Skeletal muscle cell (primary cell): ENCODE data around the gene BTG2.
"Not testable (repeated sequence)": the region's sequence is repeated elsewhere in the genome, so short reads cannot be mapped to it uniquely, and the experiment has no call there.

Experiments
- DNase-seq: peaks from one replicate; pipeline ENCODE4 v3.0.0-alpha.2; 2010; ENCODE audit warnings: low read depth
- H3K4me3 ChIP-seq: 2 replicates; pipeline ENCODE4 v1.5.1; 2011; ENCODE audit warnings: low read depth, mild to moderate bottlenecking, control low read depth, low read length, moderate library complexity

The BTG2 gene

GRCh38 chr1:203308923-203309331 lies 3.6 kb downstream of the BTG2 start:
- DNase-seq: no peak
- H3K4me3 ChIP-seq: peak overlapping the region; percentile 94

DNA sequence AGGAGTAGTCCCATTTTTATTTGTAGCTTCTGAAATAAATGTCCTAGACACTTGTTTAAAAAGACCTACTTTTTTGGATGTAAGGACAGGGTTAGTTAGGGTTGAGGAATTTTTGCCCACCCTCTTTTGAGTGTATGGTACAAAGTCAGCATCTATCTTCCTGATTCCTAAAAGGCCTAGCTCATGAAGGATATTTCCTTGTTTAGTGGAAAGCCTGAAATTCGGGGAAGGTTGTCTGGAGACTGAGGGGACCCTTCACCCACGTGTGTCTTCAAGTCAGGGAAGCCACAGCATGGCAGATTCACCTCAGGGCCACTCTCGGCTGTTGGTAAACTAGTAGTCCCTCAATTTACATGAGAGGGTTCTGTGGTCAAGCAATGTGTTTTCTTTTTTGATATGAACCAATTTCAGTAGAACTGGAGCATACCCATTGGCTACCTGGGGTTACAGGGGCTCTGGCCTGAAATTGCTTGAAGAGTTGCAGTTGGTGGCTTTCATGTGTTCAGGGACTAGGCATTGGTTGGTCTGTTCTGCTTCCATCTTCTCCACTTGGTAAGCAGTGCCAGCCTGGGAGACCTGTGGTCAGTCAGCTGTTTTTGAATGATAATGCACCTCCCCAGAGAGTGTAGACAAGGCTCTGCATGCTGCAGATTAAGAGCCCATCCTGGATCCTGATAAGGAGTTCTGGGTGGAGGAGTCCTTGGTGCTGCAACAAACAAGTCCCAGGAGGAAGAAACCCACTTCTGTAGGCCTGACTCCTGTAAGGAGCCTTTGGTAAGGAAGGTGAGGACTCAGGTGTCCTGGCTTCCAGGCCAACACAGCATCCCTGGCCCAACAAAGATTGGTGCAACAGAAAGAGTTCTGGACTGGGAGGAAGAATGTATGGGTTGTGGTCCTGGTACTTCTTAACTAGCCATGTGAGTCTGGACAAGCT lies 6.3 kb downstream of the BTG2 start:
- no peak for DNase-seq
- no peak overlapping the region for H3K4me3 ChIP-seq

- not testable (repeated sequence) for H3K4me3 ChIP-seq, DNase-seq
Measured at GRCh38 chr1:203314025-203314759, 8.9 kb downstream of the BTG2 start.

DNA sequence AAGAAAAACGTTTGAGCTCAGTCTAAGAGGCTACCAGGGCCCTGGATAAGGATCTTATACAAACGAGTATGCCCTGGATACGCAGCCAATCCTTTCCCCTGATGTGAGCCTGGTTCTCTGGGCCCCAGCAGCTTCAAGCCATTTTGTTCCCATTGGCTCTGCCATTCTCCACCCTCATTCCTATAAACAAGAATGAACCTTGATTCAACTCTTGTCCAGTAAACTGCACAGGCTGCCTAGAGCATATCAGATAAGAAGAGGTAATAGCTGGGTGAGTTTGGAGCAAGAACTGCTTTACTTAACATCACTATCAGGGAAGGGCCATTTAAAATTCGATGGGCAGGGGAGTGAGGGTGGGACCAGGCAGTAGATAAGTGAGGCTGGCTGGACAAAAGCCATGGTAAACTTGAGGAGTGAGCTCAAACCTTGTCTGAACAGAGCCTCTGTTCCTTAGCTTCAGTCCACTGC lies 11.3 kb downstream of the BTG2 start:
- DNase-seq: no peak
- no peak overlapping the region for H3K4me3 ChIP-seq

- no peak for DNase-seq
- H3K4me3 ChIP-seq: no peak overlapping the region
Measured at GRCh38 chr1:203317429-203318228, 12.3 kb downstream of the BTG2 start.

DNA sequence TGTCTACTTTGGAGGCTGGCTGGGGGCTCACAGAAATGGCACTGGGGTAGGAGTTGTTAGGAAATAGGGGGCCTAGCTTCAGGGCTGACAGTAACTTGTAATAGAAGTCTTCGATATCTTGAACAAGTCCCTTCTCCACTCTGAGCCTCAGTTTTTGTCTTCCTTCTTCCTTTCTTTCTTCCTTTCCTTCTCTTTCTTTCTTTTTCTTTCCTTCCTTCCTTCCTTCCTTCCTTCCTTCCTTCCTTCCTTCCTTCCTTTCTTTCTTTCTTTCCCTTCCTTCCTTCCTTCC lies 12.9 kb downstream of the BTG2 start:
- DNase-seq: no peak
- H3K4me3 ChIP-seq: no peak overlapping the region

- no peak overlapping the region for H3K4me3 ChIP-seq
- no peak for DNase-seq
Measured at GRCh38 chr1:203320591-203321272, 15.4 kb downstream of the BTG2 start.

DNA sequence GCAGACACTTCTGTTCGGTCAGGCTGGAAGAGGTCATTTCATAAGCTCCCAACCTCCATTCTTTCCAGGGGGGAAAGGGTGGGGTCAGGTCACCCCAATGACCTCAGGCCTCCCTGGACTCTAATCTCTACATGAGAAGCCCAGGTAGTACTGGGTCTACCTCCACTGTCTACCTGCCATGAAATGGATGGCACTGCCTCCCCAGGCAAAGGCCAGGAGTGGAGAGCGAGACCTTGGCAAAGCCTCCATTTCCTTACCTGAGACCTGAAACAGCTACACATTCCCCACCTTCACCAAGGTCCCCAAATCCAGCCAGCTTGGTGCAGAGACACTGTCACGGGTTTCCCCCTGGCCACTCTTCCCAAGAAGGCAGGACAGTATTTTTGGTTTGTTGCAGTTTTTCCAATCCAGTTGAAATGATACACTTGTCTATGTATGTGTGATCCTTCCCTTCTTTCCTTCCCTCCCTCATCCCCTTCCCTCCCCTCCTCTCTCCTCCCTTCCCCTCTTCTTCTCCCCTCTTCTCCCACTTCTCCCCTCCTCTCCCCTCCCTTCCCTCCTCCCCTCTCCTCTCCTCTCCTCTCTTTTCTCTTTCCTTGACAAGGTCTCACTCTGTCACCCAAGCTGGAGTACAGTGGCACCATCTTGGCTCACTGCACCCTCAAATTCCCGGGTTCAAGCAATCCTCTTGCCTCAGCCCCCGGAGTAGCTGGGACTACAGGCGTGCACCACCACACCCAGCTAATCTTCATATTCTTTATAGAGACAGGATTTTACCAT lies 16.1 kb downstream of the BTG2 start:
- no peak for DNase-seq
- H3K4me3 ChIP-seq: no peak overlapping the region

DNA sequence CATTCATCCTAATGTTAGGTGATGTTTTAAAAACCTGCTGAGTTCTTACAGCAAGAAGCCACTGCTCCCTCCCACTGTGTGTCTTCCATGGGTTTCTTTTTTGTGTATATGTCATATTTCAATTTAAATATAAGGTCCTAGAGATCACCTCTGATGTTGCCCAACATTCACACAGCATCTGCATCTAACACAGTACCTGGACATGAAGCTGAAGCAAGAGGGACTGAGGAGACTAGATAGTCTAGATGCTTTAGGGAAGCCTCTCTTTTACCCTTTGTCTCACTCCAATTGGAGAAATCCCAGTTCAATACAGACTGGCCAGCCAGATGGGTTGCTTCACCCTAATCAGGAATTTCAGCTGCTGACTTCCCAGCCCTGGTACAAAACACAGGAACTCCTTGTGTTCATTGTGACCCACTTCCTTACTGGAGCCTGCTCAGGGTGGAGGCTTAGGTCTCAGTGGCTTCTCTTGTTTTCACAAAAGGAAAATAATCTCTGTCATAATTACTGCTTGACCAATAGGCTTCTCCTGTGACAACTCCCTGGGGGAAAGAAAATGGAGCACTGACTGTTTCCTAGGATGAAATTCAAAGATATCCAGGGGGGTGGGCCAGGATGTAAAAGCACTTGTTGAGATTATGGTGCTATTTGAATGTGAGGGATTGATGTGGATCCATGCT lies 17.3 kb downstream of the BTG2 start:
- no peak overlapping the region for H3K4me3 ChIP-seq
- DNase-seq: no peak

- no peak overlapping the region for H3K4me3 ChIP-seq
- DNase-seq: no peak
Measured at GRCh38 chr1:203323587-203323986, 18.3 kb downstream of the BTG2 start.

DNA sequence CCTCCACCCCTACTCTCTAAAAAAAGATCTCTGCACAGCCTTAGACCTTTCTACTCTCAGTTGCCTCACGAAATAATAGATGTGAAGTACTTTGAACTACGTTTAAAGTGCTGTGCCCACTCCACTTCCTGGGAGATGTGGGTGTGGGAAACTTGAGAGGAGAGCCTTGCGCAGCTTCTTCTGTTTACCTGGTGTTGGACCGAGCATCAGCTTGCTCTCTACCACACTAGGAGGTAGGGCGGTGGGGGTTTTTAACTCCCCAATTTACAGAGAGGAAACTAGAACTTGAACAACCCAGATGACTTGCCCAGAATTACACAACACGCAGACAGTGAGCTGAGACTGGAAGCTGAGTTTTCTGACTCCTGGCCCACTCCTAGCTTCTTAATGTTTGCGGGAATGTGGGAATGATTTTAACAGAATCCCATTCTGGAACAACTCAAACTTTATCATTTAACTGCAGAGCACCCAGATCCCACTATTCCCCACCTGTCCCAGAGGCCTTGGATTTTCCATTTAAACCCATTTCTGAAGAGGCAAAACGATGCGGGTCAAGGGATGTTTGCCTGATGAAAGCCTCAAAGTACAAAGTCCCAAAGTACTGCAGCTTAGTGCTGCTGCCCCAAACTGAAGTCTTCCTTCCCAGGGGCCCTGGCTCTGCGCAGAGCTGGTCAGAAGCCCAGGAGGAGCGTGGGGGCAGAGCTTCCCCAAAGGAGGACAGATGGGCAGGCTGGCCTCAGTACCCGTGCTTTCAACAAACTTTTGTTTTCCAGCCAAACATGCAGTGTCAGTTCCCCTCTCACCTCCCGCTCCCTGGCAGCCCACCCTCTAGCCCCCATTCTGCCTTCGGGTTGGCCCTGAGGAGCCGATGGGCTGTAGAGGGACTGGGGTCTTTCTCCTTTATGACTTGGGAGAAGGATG lies 19.0 kb downstream of the BTG2 start:
- H3K4me3 ChIP-seq: no peak overlapping the region
- DNase-seq: no peak

- no peak for DNase-seq
- H3K4me3 ChIP-seq: no peak overlapping the region
Measured at GRCh38 chr1:203325026-203325417, 19.7 kb downstream of the BTG2 start.

DNA sequence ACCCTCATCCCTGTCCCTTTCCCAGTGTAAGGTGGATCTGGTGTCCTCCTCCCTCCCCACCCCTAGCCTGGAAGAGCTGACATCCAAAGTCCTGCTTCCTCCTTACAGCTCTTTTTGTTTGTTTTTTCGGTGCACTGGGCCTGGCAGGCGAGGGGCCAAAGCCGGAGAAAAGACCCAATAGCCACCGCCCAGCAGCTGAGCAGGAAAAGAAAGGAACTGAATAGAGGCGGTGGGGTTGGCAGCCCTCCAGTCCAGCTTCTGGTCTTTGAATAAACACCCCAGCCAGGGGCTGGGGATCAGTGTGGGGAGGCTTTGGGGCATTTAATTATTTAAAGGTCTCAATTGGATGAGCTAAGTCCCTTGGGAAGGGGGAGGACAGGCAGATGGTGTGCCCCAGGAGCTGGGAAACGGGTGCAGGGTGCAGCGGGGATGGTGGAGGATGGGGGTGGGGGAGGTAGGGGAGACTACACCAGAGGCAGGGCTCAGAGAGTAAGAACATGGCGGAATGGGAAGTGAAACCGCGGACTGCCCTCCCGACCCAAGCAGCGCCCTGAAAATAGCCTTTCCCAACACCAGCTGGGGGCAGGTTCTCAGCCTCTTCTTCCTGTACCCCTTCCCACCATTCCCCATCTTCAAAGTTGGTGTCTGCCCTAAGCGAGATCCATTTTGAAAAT lies 20.2 kb downstream of the BTG2 start:
- H3K4me3 ChIP-seq: no peak overlapping the region
- DNase-seq: no peak

DNA sequence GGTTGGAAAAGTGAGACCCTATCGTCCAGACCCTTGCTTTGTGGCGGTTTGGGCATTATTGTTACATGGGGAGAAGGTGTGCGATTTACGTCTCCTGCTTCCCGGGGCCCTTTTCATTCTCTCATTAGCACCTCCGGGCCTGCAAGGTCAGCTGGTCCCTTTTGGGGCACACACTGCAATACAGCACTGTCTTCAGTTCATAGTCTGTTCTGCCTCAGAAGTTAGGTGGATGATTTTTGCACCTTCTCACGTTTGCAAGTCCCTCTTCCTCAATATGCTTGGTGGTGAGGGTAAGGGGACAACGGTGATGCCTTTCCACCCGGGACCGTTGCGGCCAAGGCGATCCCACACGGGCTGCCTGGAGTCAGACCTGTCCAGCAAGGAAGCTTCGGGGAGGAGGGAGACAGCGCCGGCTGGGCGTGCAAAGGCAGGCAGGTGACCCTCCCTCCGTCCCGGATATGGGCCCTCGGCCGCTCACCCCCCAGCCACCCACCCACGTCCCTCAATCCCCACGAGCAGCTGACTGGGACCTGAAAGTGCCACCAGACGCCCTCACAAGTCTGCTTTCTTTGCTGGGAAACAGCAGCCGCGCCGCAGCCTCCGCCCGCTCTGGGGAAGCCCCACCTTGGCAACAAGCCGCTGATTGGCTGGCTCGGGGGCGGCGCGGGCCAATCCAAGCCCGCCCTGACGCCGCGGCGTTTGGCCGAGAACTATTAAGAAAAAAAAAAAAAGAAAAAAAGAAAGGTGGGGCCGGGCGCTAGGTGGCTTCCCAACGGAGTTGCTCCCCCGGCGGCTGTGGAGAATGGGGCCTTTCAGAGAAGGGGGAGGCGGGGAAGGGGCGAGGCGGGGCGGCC lies 21.7 kb downstream of the BTG2 start:
- peak overlapping the region; percentile 46 for H3K4me3 ChIP-seq
- DNase-seq: no peak

- DNase-seq: no peak
- peak overlapping the region; percentile 46 for H3K4me3 ChIP-seq
Measured at GRCh38 chr1:203327684-203328457, 22.6 kb downstream of the BTG2 start.
